DOHH2 (cell line): ENCODE data around the gene KBTBD6.

Experiments used
- CTCF ChIP-seq: fragments of 200-600 bp; sonication (generic); IDR thresholded peaks from one replicate; pipeline ENCODE4 v1.5.1; 2014; ENCODE audit warnings: antibody characterized with exemption, mild to moderate bottlenecking, low read depth, low read length; ENCODE audit not compliant: poor library complexity, severe bottlenecking
- EZH2phosphoT487 ChIP-seq: fragments of 200-600 bp; sonication (generic); IDR thresholded peaks from 2 replicates; pipeline ENCODE4 v1.6.1; 2017; ENCODE audit warnings: borderline replicate concordance, mild to moderate bottlenecking, antibody characterized with exemption, low read length, moderate library complexity, mixed read lengths

- TF ChIP-seq CTCF (no peak), EZH2phosphoT487 (no peak)
These were observed 5.3 kb upstream of the KBTBD6 start for GRCh38 chr13:41137951-41138350.
